GM12878 (cell line): Measurements from ENCODE around the gene TMEM88. TPM values are rescaled to one million over a fixed set of nuclear protein-coding genes. Genes with fewer than 3 reads are reported as not detected.

Source experiments
- ATAC-seq: fragments of 200-7000 bp; cut with Tn5 transposase; 3 replicates; pipeline ENCODE4 v1.9.1; 2020; ENCODE audit warnings: mild to moderate bottlenecking, moderate library complexity
- BruUV-seq: library from RNA; stranded (reverse); fragments of 400-500 nt; replicated peaks from 2 replicates; lab custom pipeline; 2021; lab: Mats Ljungman, UMichigan
- CTCF ChIA-PET: fragments of 300-600 bp; sonication (Branson Sonifier 250); formaldehyde crosslinking; extraction: SDS; loops from one replicate; lab custom pipeline; 2021; ENCODE audit warnings: inconsistent platforms; lab: Yijun Ruan, JAX
- POLR2A ChIA-PET: fragments of 350-600 bp; formaldehyde crosslinking; extraction: SDS; loops from one replicate; lab custom pipeline; 2021; ENCODE audit warnings: inconsistent platforms; lab: Charles Lee
- RAD21 ChIA-PET: fragments of 300-600 bp; sonication (Branson Sonifier 250); formaldehyde crosslinking; loops from one replicate; lab custom pipeline; 2023; ENCODE audit warnings: antibody characterized with exemption; ENCODE audit not compliant: unreplicated experiment; lab: Charles Lee
- SMC1A ChIA-PET: fragments of 300-600 bp; sonication (Branson Sonifier 250); formaldehyde crosslinking; loops from one replicate; lab custom pipeline; 2023; ENCODE audit not compliant: unreplicated experiment, uncharacterized antibody; lab: Charles Lee
- DNase-seq: peaks from one replicate; pipeline ENCODE4 v3.0.0-alpha.2; 2011; ENCODE audit warnings: low read depth, low spot score
- FAIRE-seq: peaks from 3 replicates; lab custom pipeline; 2011; peaks lifted over from hg19 to GRCh38; lab: Jason Lieb, UNC
- H2AFZ ChIP-seq: 2 replicates; pipeline ENCODE4 v1.6.0; 2011; ENCODE audit warnings: low read depth, low read length, control low read depth; ENCODE audit not compliant: control insufficient read depth
- H3K27ac ChIP-seq: 2 replicates; pipeline ENCODE4 v1.5.1; 2011; ENCODE audit warnings: control low read depth; ENCODE audit not compliant: control insufficient read depth, insufficient read depth
- H3K27me3 ChIP-seq, 2 experiments: replicated peaks in 1 of 2; 2 replicates each; pipeline versions ENCODE4 v1.6.0 to v1.6.1; 2011; ENCODE audit warnings: low read length in 1 of 2; ENCODE audit not compliant: control insufficient read depth in 2 of 2, insufficient read depth in 2 of 2
- H3K36me3 ChIP-seq, 2 experiments: 2 replicates each; pipeline ENCODE4 v1.5.1; 2011; ENCODE audit warnings: low read length in 1 of 2; ENCODE audit not compliant: control insufficient read depth in 2 of 2, insufficient read depth in 2 of 2
- H3K4me1 ChIP-seq: 2 replicates; pipeline ENCODE4 v1.6.1; 2011; ENCODE audit warnings: mild to moderate bottlenecking, low read length, moderate library complexity, mixed read lengths; ENCODE audit not compliant: control insufficient read depth, insufficient read depth
- H3K4me2 ChIP-seq: 2 replicates; pipeline ENCODE4 v1.6.0; 2011; ENCODE audit warnings: control low read depth; ENCODE audit not compliant: control insufficient read depth, insufficient read depth
- H3K4me3 ChIP-seq: fragments of 200-600 bp; sonication (generic); 2 replicates; pipeline ENCODE4 v1.5.1; 2016
- H3K79me2 ChIP-seq: 2 replicates; pipeline ENCODE4 v1.6.0; 2011; ENCODE audit warnings: low read length; ENCODE audit not compliant: control insufficient read depth, insufficient read depth
- H3K9ac ChIP-seq: 2 replicates; pipeline ENCODE4 v1.8.0; 2011; ENCODE audit warnings: low read length, control low read depth, mixed read lengths; ENCODE audit not compliant: control insufficient read depth, insufficient read depth
- H3K9me3 ChIP-seq: replicated peaks from 3 replicates; pipeline ENCODE4 v1.5.1; 2011; ENCODE audit warnings: mild to moderate bottlenecking, low read length; ENCODE audit not compliant: control insufficient read depth, insufficient read depth
- H4K20me1 ChIP-seq: 2 replicates; pipeline ENCODE4 v1.6.0; 2011; ENCODE audit not compliant: control insufficient read depth, insufficient read depth
- BMI1 ChIP-seq: fragments of 450-650 bp; IDR thresholded peaks from 2 replicates; pipeline ENCODE4 v1.6.1; 2016; ENCODE audit warnings: mild to moderate bottlenecking, moderate library complexity, borderline replicate concordance
- CHD1 ChIP-seq: IDR thresholded peaks from 2 replicates; pipeline ENCODE4 v1.6.1; 2012; ENCODE audit warnings: low read depth, low read length, improper control_type of control experiment
- ETV6 ChIP-seq, 2 experiments: fragments of 450-650 bp in 1 of 2; IDR thresholded peaks in 1 of 2; conservative IDR thresholded peaks in 1 of 2; 2 replicates each; pipeline ENCODE4 v1.6.1; 2014; ENCODE audit warnings: antibody characterized with exemption in 1 of 2, borderline replicate concordance in 1 of 2, low read depth in 1 of 2, mild to moderate bottlenecking in 1 of 2, moderate library complexity in 1 of 2
- GATAD2B ChIP-seq: fragments of 450-650 bp; conservative IDR thresholded peaks from 2 replicates; pipeline ENCODE4 v1.6.1; 2017; ENCODE audit warnings: low read depth, mild to moderate bottlenecking, moderate library complexity
- NR2F1 ChIP-seq: fragments of 450-650 bp; conservative IDR thresholded peaks from 2 replicates; pipeline ENCODE4 v1.6.1; 2017; ENCODE audit warnings: mild to moderate bottlenecking
- RAD51 ChIP-seq: fragments of 450-650 bp; IDR thresholded peaks from 2 replicates; pipeline ENCODE4 v1.6.1; 2016; ENCODE audit warnings: moderate library complexity, mild to moderate bottlenecking, inconsistent platforms
- SIX5 ChIP-seq: IDR thresholded peaks from 2 replicates; pipeline ENCODE4 v1.6.1; 2011; ENCODE audit warnings: mild to moderate bottlenecking, low read depth, low read length, moderate library complexity; ENCODE audit not compliant: severe bottlenecking
- ZNF207 ChIP-seq: fragments of 450-650 bp; IDR thresholded peaks from 2 replicates; pipeline ENCODE4 v1.6.1; 2014; ENCODE audit warnings: antibody characterized with exemption, mild to moderate bottlenecking, borderline replicate concordance
- ZNF217 ChIP-seq: fragments of 450-650 bp; IDR thresholded peaks from 2 replicates; pipeline ENCODE4 v1.6.1; 2017; ENCODE audit warnings: antibody characterized with exemption, mild to moderate bottlenecking
- WGBS: methylation state at CpG from one replicate; pipeline ENCODE4 v1.1.6; 2016; ENCODE audit warnings: low lambda C conversion rate; ENCODE audit not compliant: insufficient replicate concordance, insufficient coverage; ENCODE audit errors: missing lambda C conversion rate; 5-methylcytosine and 5-hydroxymethylcytosine counted together
- in situ Hi-C: fragments of 300-500 bp; cut with MboI; formaldehyde crosslinking; loops from 9 replicates; pipeline ENCODE4 v1.14.3; 2018; ENCODE audit warnings: mixed read lengths
- intact Hi-C: fragments of 100-400 bp; cut with micrococcal nuclease; formaldehyde crosslinking; loops from one replicate; pipeline ENCODE4 v1.14.2; 2022; ENCODE audit not compliant: unreplicated experiment
- polyA plus RNA-seq, 11 experiments: library from polyadenylated mRNA; depleted of rRNA in 4 of 11; unstranded in 6 of 11; stranded (reverse) in 5 of 11; fragments of >200 nt; fragmentation: Nextera tagmentation in 4 of 11; fragmentation: Illumina TruSeq in 1 of 11; extraction: Ambion mirVana in 4 of 11; extraction: Trizol in 1 of 11; gene quantifications; 1 replicate in 1 of 11; 2 replicates in 10 of 11; pipeline versions ENCODE4 v1.2.1 to v1.2.3, GENCODE V29; 2011 to 2016; ENCODE audit warnings: inconsistent platforms in 2 of 11, missing spikeins in 2 of 11, low read depth in 1 of 11
- total RNA-seq, 4 experiments: library from RNA; depleted of rRNA in 3 of 4; stranded (reverse); fragments of >200 nt in 3 of 4; fragmentation: Illumina TruSeq in 1 of 4; extraction: Trizol in 1 of 4; gene quantifications; 2 replicates each; pipeline versions ENCODE4 v1.2.1 to v1.2.3, GENCODE V29; 2013 to 2021
- TF ChIP-seq, protein P1 (sequence below): fragments of 450-650 bp; IDR thresholded peaks from 2 replicates; pipeline ENCODE4 v1.6.1; 2018; ENCODE audit warnings: borderline replicate concordance, mild to moderate bottlenecking; ENCODE audit not compliant: partially characterized antibody
- TF ChIP-seq, protein P2 (sequence below): fragments of 150-350 bp; IDR thresholded peaks from 2 replicates; pipeline ENCODE4 v1.6.1; 2016; ENCODE audit warnings: low read depth, low read length
- TF ChIP-seq, protein P3 (sequence below): fragments of 450-650 bp; IDR thresholded peaks from 2 replicates; pipeline ENCODE4 v1.6.1; 2017; ENCODE audit warnings: mild to moderate bottlenecking, moderate library complexity
- TF ChIP-seq, protein P4 (sequence below): fragments of 450-650 bp; IDR thresholded peaks from 2 replicates; pipeline ENCODE4 v1.6.1; 2016; ENCODE audit warnings: mild to moderate bottlenecking

TMEM88 gene
- total and polyA plus RNA-seq, 10 of the 15 experiments (the other 5 are each of a cell fraction or from before 2014, with no cell fraction given): 0.21 to 2.2 (median 0.62) TPM; not detected in 5

DNA sequence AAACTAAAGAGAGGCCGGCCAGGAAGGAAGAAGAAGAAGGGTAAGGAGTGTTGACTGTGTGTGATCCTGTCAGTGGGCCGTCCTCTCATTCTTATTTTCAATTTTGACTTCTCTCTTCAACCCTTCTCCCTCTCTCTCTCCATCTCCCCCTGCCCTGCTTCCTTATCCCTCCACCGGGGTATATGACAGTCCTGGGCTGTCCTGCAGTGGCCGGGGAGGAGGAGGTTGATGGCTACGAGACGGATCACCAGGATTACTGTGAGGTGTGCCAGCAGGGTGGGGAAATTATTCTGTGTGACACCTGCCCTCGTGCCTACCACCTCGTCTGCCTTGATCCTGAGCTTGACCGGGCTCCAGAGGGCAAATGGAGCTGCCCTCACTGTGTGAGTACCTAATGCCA is 39.4 kb downstream of the TMEM88 start:
- Histone ChIP-seq H2AFZ (no peak overlapping the region), H3K4me1 (no peaks in the 10 kb centered on the region), H3K36me3 (peaks cover 31 to 37% of the 10 kb centered on the region in 2 experiments), H3K9ac (no peak overlapping the region), H3K79me2 (peaks cover under 1% of the 10 kb centered on the region), H3K9me3 (no peaks in the 10 kb centered on the region), H4K20me1 (no peaks in the 10 kb centered on the region), H3K27me3 (no peaks in the 10 kb centered on the region), H3K4me3 (no peak overlapping the region), H3K4me2 (no peak overlapping the region), H3K27ac (no peak overlapping the region)
- SMC1A ChIA-PET: no interaction called here
- no TSS peak for BruUV-seq
- ATAC-seq: no peak
- no peak for DNase-seq
- in situ Hi-C loops: no loop called here
- WGBS: 60% methylated on average over 9 of the region's 9 CpGs
- no peak for FAIRE-seq
- intact Hi-C loops: no loop called here
- POLR2A ChIA-PET: no interaction called here
- RAD21 ChIA-PET: no interaction called here
- CTCF ChIA-PET: no interaction called here
- no peak for TF ChIP-seq NR2F1
- no peak for TF ChIP-seq RAD51
- TF ChIP-seq, protein P1, sequence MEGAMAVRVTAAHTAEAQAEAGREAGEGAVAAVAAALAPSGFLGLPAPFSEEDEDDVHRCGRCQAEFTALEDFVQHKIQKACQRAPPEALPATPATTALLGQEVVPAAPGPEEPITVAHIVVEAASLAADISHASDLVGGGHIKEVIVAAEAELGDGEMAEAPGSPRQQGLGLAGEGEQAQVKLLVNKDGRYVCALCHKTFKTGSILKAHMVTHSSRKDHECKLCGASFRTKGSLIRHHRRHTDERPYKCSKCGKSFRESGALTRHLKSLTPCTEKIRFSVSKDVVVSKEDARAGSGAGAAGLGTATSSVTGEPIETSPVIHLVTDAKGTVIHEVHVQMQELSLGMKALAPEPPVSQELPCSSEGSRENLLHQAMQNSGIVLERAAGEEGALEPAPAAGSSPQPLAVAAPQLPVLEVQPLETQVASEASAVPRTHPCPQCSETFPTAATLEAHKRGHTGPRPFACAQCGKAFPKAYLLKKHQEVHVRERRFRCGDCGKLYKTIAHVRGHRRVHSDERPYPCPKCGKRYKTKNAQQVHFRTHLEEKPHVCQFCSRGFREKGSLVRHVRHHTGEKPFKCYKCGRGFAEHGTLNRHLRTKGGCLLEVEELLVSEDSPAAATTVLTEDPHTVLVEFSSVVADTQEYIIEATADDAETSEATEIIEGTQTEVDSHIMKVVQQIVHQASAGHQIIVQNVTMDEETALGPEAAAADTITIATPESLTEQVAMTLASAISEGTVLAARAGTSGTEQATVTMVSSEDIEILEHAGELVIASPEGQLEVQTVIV: no peak
- no peak for TF ChIP-seq SIX5
- TF ChIP-seq, protein P2, sequence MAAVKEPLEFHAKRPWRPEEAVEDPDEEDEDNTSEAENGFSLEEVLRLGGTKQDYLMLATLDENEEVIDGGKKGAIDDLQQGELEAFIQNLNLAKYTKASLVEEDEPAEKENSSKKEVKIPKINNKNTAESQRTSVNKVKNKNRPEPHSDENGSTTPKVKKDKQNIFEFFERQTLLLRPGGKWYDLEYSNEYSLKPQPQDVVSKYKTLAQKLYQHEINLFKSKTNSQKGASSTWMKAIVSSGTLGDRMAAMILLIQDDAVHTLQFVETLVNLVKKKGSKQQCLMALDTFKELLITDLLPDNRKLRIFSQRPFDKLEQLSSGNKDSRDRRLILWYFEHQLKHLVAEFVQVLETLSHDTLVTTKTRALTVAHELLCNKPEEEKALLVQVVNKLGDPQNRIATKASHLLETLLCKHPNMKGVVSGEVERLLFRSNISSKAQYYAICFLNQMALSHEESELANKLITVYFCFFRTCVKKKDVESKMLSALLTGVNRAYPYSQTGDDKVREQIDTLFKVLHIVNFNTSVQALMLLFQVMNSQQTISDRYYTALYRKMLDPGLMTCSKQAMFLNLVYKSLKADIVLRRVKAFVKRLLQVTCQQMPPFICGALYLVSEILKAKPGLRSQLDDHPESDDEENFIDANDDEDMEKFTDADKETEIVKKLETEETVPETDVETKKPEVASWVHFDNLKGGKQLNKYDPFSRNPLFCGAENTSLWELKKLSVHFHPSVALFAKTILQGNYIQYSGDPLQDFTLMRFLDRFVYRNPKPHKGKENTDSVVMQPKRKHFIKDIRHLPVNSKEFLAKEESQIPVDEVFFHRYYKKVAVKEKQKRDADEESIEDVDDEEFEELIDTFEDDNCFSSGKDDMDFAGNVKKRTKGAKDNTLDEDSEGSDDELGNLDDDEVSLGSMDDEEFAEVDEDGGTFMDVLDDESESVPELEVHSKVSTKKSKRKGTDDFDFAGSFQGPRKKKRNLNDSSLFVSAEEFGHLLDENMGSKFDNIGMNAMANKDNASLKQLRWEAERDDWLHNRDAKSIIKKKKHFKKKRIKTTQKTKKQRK: no peak
- TF ChIP-seq, protein P3, sequence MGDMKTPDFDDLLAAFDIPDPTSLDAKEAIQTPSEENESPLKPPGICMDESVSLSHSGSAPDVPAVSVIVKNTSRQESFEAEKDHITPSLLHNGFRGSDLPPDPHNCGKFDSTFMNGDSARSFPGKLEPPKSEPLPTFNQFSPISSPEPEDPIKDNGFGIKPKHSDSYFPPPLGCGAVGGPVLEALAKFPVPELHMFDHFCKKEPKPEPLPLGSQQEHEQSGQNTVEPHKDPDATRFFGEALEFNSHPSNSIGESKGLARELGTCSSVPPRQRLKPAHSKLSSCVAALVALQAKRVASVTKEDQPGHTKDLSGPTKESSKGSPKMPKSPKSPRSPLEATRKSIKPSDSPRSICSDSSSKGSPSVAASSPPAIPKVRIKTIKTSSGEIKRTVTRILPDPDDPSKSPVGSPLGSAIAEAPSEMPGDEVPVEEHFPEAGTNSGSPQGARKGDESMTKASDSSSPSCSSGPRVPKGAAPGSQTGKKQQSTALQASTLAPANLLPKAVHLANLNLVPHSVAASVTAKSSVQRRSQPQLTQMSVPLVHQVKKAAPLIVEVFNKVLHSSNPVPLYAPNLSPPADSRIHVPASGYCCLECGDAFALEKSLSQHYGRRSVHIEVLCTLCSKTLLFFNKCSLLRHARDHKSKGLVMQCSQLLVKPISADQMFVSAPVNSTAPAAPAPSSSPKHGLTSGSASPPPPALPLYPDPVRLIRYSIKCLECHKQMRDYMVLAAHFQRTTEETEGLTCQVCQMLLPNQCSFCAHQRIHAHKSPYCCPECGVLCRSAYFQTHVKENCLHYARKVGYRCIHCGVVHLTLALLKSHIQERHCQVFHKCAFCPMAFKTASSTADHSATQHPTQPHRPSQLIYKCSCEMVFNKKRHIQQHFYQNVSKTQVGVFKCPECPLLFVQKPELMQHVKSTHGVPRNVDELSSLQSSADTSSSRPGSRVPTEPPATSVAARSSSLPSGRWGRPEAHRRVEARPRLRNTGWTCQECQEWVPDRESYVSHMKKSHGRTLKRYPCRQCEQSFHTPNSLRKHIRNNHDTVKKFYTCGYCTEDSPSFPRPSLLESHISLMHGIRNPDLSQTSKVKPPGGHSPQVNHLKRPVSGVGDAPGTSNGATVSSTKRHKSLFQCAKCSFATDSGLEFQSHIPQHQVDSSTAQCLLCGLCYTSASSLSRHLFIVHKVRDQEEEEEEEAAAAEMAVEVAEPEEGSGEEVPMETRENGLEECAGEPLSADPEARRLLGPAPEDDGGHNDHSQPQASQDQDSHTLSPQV: no peak
- no peak for TF ChIP-seq ETV6 (conservative IDR thresholded peaks at IDR 0.05 in 1 of 2, IDR thresholded peaks at IDR 0.05 in 1 of 2; ENCODE audit: borderline replicate concordance in 1 of 2, low read depth in 1 of 2)
- TF ChIP-seq BMI1: no peak
- no peak for TF ChIP-seq GATAD2B
- no peak for TF ChIP-seq ZNF207
- no peak for TF ChIP-seq ZNF217
- TF ChIP-seq, protein P4, sequence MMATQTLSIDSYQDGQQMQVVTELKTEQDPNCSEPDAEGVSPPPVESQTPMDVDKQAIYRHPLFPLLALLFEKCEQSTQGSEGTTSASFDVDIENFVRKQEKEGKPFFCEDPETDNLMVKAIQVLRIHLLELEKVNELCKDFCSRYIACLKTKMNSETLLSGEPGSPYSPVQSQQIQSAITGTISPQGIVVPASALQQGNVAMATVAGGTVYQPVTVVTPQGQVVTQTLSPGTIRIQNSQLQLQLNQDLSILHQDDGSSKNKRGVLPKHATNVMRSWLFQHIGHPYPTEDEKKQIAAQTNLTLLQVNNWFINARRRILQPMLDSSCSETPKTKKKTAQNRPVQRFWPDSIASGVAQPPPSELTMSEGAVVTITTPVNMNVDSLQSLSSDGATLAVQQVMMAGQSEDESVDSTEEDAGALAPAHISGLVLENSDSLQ: no peak
- no peak for TF ChIP-seq CHD1
